NCI-H1105 (cell line): ENCODE data around the gene TMEM131.
"Not testable (repeated sequence)": the region's sequence is repeated elsewhere in the genome, so short reads cannot be mapped to it uniquely, and the experiment has no call there.

Experiments used
- DNase-seq: peaks from one replicate; lab custom pipeline; 2025; lab: John Stamatoyannopoulos, UW

Gene TMEM131

GRCh38 chr2:97995734-97996624 lies at the start of gene TMEM131:
Gene TMEM131, minus strand, starts transcription at chr2:97995948. Its CDS starts 286 bp downstream, at chr2:97995662.
- DNase-seq, result peak; percentile 88

- DNase-seq, result not testable (repeated sequence)
Measured at GRCh38 chr2:98044730-98045129, 49.0 kb upstream of the TMEM131 start.

- DNase-seq, result no peak
Measured at GRCh38 chr2:98043101-98043500, 47.4 kb upstream of the TMEM131 start.

GRCh38 chr2:98040331-98040939 lies 44.7 kb upstream of the TMEM131 start:
- DNase-seq, result no peak

GRCh38 chr2:98039085-98039756 lies 43.5 kb upstream of the TMEM131 start:
- DNase-seq, result no peak

GRCh38 chr2:98037666-98038336 lies 42.1 kb upstream of the TMEM131 start:
- no peak for DNase-seq

GRCh38 chr2:98037206-98037605 lies 41.5 kb upstream of the TMEM131 start:
- no peak for DNase-seq

- no peak for DNase-seq
Measured at GRCh38 chr2:98036349-98037000, 40.7 kb upstream of the TMEM131 start.

GRCh38 chr2:98034745-98035144 lies 39.0 kb upstream of the TMEM131 start:
- DNase-seq, result no peak

- no peak for DNase-seq
Measured at GRCh38 chr2:98032086-98032485, 36.3 kb upstream of the TMEM131 start.

GRCh38 chr2:98029718-98030222 lies 34.0 kb upstream of the TMEM131 start:
- no peak for DNase-seq

- no peak for DNase-seq
Measured at GRCh38 chr2:98028931-98029717, 33.4 kb upstream of the TMEM131 start.

- DNase-seq, result no peak
Measured at GRCh38 chr2:98028101-98028561, 32.4 kb upstream of the TMEM131 start.

- no peak for DNase-seq
Measured at GRCh38 chr2:98027538-98027937, 31.8 kb upstream of the TMEM131 start.

- DNase-seq, result no peak
Measured at GRCh38 chr2:98026927-98027522, 31.3 kb upstream of the TMEM131 start.

GRCh38 chr2:98026292-98026691 lies 30.5 kb upstream of the TMEM131 start:
- DNase-seq, result no peak

- no peak for DNase-seq
Measured at GRCh38 chr2:98025481-98026037, 29.8 kb upstream of the TMEM131 start.

- not testable (repeated sequence) for DNase-seq
Measured at GRCh38 chr2:98022067-98022466, 26.3 kb upstream of the TMEM131 start.

- no peak for DNase-seq
Measured at GRCh38 chr2:98020992-98021713, 25.4 kb upstream of the TMEM131 start.
